Progenitor cell of endocrine pancreas (in vitro differentiated cells): ENCODE measurements around the gene NIPBL. TPM values are rescaled to one million over a fixed set of nuclear protein-coding genes. Genes with fewer than 3 reads are reported as not detected.
A peak's percentile ranks its signal among the peaks of the same experiment; 100 is the strongest.

ENCODE experiments used
- DNase-seq: peaks from one replicate; pipeline ENCODE4 v3.0.0; 2021; ENCODE audit warnings: low spot score; ENCODE audit not compliant: unreplicated experiment
- H3K27ac Mint-ChIP-seq: 2 replicates; pipeline ENCODE4 v1.8.0; 2021; ENCODE audit warnings: mild to moderate bottlenecking, moderate library complexity, mixed read lengths
- H3K27me3 Mint-ChIP-seq: 2 replicates; pipeline ENCODE4 v1.8.0; 2021; ENCODE audit warnings: mixed read lengths
- H3K36me3 Mint-ChIP-seq: 2 replicates; pipeline ENCODE4 v1.8.0; 2022; ENCODE audit warnings: mixed read lengths; ENCODE audit not compliant: insufficient read depth
- H3K4me1 Mint-ChIP-seq: 2 replicates; pipeline ENCODE4 v1.8.0; 2021; ENCODE audit warnings: low read depth, mixed read lengths
- H3K4me3 Mint-ChIP-seq: 2 replicates; pipeline ENCODE4 v1.8.0; 2021; ENCODE audit warnings: low read depth, mild to moderate bottlenecking, moderate library complexity, mixed read lengths
- H3K9me3 Mint-ChIP-seq: 2 replicates; pipeline ENCODE4 v1.8.0; 2021; ENCODE audit warnings: low read depth, mixed read lengths
- total RNA-seq: library from RNA; stranded (reverse); gene quantifications from 2 replicates; pipeline ENCODE4 v1.2.1, GENCODE V29; 2021
- TF ChIP-seq, protein P1 (sequence below): fragments of 200-600 bp; sonication (generic); IDR thresholded peaks from one replicate; pipeline ENCODE4 v1.5.0; 2021; ENCODE audit warnings: antibody characterized with exemption, mild to moderate bottlenecking; ENCODE audit not compliant: unreplicated experiment

The NIPBL gene
- total RNA-seq, 1 donor from 2014 or later: 85.6 TPM

DNA sequence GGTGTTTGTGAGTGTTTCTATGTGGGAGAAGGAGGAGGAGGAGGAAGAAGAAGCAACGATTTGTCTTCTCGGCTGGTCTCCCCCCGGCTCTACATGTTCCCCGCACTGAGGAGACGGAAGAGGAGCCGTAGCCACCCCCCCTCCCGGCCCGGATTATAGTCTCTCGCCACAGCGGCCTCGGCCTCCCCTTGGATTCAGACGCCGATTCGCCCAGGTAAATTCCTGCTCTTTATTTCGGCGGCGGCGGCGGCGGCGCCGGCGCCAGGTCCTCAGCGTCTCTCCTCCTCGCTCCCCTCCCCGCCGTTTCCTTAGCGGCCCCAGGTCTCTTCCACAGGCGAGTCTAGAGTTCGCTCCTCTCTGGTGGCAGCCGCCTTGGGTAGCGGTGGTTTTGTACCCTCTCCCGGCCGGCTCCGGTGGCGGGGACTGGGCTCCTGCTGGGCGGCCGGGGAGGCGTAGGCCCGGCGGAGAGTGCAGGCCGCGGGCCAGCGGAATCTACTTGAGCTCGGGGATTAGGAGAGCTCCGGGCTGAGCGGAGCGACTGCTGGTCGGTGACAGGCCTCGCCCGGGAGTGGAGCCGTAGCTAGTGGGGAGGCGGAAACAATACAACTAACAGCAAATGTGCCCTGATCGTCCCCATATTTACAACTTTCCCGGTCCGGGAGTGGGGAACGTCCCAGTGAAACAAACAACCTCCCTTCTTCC lies 547 bp downstream of the NIPBL start:
- no peaks in the 10 kb centered on the region for H3K9me3 Mint-ChIP-seq
- H3K36me3 Mint-ChIP-seq: peaks cover 2% of the 10 kb centered on the region
- peak; percentile 43 for DNase-seq
- H3K27me3 Mint-ChIP-seq: no peaks in the 10 kb centered on the region
- TF ChIP-seq, protein P1, sequence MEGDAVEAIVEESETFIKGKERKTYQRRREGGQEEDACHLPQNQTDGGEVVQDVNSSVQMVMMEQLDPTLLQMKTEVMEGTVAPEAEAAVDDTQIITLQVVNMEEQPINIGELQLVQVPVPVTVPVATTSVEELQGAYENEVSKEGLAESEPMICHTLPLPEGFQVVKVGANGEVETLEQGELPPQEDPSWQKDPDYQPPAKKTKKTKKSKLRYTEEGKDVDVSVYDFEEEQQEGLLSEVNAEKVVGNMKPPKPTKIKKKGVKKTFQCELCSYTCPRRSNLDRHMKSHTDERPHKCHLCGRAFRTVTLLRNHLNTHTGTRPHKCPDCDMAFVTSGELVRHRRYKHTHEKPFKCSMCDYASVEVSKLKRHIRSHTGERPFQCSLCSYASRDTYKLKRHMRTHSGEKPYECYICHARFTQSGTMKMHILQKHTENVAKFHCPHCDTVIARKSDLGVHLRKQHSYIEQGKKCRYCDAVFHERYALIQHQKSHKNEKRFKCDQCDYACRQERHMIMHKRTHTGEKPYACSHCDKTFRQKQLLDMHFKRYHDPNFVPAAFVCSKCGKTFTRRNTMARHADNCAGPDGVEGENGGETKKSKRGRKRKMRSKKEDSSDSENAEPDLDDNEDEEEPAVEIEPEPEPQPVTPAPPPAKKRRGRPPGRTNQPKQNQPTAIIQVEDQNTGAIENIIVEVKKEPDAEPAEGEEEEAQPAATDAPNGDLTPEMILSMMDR: no peak
- H3K27ac Mint-ChIP-seq: peak overlapping the region; percentile 97
- peaks cover 32% of the 10 kb centered on the region for H3K4me1 Mint-ChIP-seq
- H3K4me3 Mint-ChIP-seq: peak overlapping the region; percentile 97

DNA sequence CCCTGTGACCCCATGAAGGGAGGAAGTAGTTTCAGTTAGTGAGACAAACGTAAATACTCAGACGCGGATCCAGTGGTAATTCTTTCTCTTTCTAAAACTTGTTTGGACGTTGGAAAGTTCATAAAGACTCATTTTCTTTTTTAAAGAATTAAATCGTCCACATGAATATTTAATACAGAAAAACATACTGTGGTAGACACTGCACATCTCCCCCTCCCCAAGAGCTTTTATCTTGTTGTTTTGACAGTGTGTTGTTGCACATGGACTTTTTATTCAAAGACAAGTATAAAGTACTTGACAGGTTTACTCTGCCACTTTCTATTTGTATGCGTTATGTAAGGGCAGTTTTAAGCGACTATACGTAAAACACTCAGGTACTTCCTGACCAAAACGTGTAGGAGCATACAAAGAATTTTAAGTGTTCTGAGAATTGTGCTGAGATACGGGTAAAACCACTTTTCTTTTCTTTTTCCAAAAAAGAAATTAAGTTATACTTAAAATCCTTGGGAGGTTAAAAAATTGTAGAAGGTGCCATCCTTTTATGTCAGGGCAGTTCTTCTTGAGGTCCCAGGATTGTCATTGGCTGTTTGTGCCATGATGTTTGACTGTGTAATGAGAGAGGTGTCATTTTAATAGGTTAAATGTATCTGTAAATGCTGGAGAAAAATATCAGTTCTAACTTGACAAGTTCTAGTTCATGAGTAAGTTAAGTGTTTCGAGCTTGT lies 1.3 kb downstream of the NIPBL start:
- H3K4me1 Mint-ChIP-seq: peaks cover 33% of the 10 kb centered on the region

DNA sequence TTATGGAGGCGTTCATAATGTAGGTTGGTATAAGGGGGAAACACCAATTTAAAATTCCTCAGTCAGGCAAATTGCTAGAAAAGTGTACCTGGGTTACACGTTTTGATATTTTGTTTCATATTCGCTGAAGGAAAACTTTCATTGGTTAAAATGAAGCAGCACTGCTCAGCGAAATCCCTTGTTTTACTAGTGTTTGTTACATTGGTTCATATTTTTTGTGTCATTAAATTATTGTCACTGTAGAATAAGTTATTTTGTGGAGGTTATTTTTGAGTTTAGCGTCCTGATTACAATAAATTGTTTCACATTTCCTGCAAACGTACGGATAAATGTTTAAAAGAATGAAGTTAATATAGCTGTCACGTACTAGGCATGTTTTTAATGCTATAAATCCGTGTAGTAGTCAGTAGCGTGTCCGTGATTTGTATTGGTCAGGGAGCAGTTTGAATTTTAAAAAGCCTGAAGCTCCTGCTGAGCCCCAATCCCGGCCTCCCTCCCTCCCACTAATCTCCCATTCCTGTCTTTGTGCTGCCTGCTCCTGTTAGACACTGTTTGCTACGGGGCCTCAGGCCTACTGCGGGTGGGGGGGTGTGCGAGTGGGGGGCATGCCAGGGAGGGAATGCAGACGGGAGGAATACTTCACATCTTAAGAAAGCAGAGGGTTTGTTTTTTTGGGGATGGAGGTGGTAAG lies 2.0 kb downstream of the NIPBL start:
- Mint-ChIP-seq H3K4me3 (peak overlapping the region; percentile 97), H3K36me3 (no peaks in the 10 kb centered on the region), H3K4me1 (peaks cover 31% of the 10 kb centered on the region), H3K27me3 (no peaks in the 10 kb centered on the region), H3K9me3 (no peaks in the 10 kb centered on the region), H3K27ac (peak overlapping the region; percentile 97)
- no peak for DNase-seq
- TF ChIP-seq, protein P1: no peak

More for the DNA sequence above, 1.3 kb downstream of the NIPBL start:
- H3K36me3 Mint-ChIP-seq: no peaks in the 10 kb centered on the region
- H3K9me3 Mint-ChIP-seq: no peaks in the 10 kb centered on the region
- no peaks in the 10 kb centered on the region for H3K27me3 Mint-ChIP-seq
- peak overlapping the region; percentile 97 for H3K4me3 Mint-ChIP-seq
- peak overlapping the region; percentile 97 for H3K27ac Mint-ChIP-seq
- TF ChIP-seq, protein P1: no peak
- no peak for DNase-seq

GRCh38 chr5:36879274-36880033 lies 2.9 kb downstream of the NIPBL start:
- no peaks in the 10 kb centered on the region for H3K27me3 Mint-ChIP-seq
- TF ChIP-seq, protein P1: no peak
- H3K36me3 Mint-ChIP-seq: no peaks in the 10 kb centered on the region
- peak overlapping the region; percentile 97 for H3K4me3 Mint-ChIP-seq
- peaks cover 29% of the 10 kb centered on the region for H3K4me1 Mint-ChIP-seq
- no peak overlapping the region for H3K27ac Mint-ChIP-seq
- H3K9me3 Mint-ChIP-seq: no peaks in the 10 kb centered on the region
- DNase-seq: no peak

- Mint-ChIP-seq H3K27ac (no peak overlapping the region), H3K4me1 (peaks cover 24% of the 10 kb centered on the region), H3K36me3 (peaks cover 6% of the 10 kb centered on the region), H3K27me3 (no peaks in the 10 kb centered on the region), H3K4me3 (no peak overlapping the region), H3K9me3 (no peaks in the 10 kb centered on the region)
- DNase-seq: no peak
- TF ChIP-seq, protein P1: no peak
Measured at GRCh38 chr5:36880761-36881160, 4.2 kb downstream of the NIPBL start.
